GM23338 (cell line): ENCODE results near the gene LRIT1. TPM values are rescaled to one million over a fixed set of nuclear protein-coding genes. Genes with fewer than 3 reads are reported as not detected.

Experiments
- ATAC-seq: fragments of 200-7000 bp; cut with Tn5 transposase; 3 replicates; pipeline ENCODE4 v1.9.1; 2020
- DNase-seq: peaks from one replicate; pipeline ENCODE4 v3.0.0-alpha.2; 2015; ENCODE audit warnings: low spot score
- H2AFZ ChIP-seq: fragments of 200-600 bp; sonication (generic); 2 replicates; pipeline ENCODE4 v1.8.0; 2016; ENCODE audit warnings: antibody characterized with exemption, mild to moderate bottlenecking, moderate library complexity
- H3F3A ChIP-seq: fragments of 200-600 bp; sonication (generic); replicated peaks from 2 replicates; pipeline ENCODE4 v1.8.0; 2017; ENCODE audit warnings: antibody characterized with exemption, mixed run types, low read depth
- H3K27ac ChIP-seq: fragments of 200-600 bp; sonication (generic); 2 replicates; pipeline ENCODE4 v1.6.1; 2016; ENCODE audit warnings: low read depth
- H3K27me3 ChIP-seq: fragments of 200-600 bp; sonication (generic); 2 replicates; pipeline ENCODE4 v1.8.0; 2016; ENCODE audit warnings: mild to moderate bottlenecking, mixed run types, moderate library complexity; ENCODE audit not compliant: insufficient read depth
- H3K36me3 ChIP-seq: fragments of 200-600 bp; sonication (generic); 2 replicates; pipeline ENCODE4 v1.8.0; 2016; ENCODE audit warnings: mild to moderate bottlenecking; ENCODE audit not compliant: insufficient read depth
- H3K4me1 ChIP-seq: fragments of 200-600 bp; sonication (generic); 2 replicates; pipeline ENCODE4 v1.8.0; 2016; ENCODE audit warnings: mild to moderate bottlenecking, moderate library complexity; ENCODE audit not compliant: insufficient read depth
- H3K4me2 ChIP-seq: fragments of 200-600 bp; sonication (generic); 2 replicates; pipeline ENCODE4 v1.7.1; 2017; ENCODE audit warnings: mixed run types
- H3K4me3 ChIP-seq: fragments of 200-600 bp; sonication (generic); 2 replicates; pipeline ENCODE4 v1.6.1; 2016; ENCODE audit warnings: mixed run types
- H3K79me2 ChIP-seq: fragments of 200-600 bp; sonication (generic); replicated peaks from 2 replicates; pipeline ENCODE4 v1.8.0; 2017; ENCODE audit warnings: mild to moderate bottlenecking; ENCODE audit not compliant: insufficient read depth
- H3K9me2 ChIP-seq: fragments of 200-600 bp; sonication (generic); 2 replicates; pipeline ENCODE4 v1.8.0; 2017; ENCODE audit not compliant: insufficient read depth
- H4K20me1 ChIP-seq: fragments of 200-600 bp; sonication (generic); replicated peaks from 2 replicates; pipeline ENCODE4 v1.8.0; 2017; ENCODE audit warnings: mild to moderate bottlenecking; ENCODE audit not compliant: insufficient read depth
- H3K27ac Mint-ChIP-seq: 2 replicates; pipeline ENCODE4 v1.8.0; 2020; ENCODE audit warnings: inconsistent platforms, mild to moderate bottlenecking, moderate library complexity, mixed read lengths
- H3K27me3 Mint-ChIP-seq: 3 replicates; pipeline ENCODE4 v1.8.0; 2022; ENCODE audit warnings: low read depth, mild to moderate bottlenecking, moderate library complexity, mixed read lengths, inconsistent platforms; ENCODE audit not compliant: insufficient read depth, poor library complexity
- H3K36me3 Mint-ChIP-seq: 3 replicates; pipeline ENCODE4 v1.8.0; 2021; ENCODE audit warnings: low read depth, mild to moderate bottlenecking, inconsistent platforms, moderate library complexity, mixed read lengths
- H3K4me1 Mint-ChIP-seq: 3 replicates; pipeline ENCODE4 v1.8.0; 2020; ENCODE audit warnings: mild to moderate bottlenecking, inconsistent platforms, mixed read lengths
- H3K4me3 Mint-ChIP-seq: 3 replicates; pipeline ENCODE4 v1.8.0; 2021; ENCODE audit warnings: moderate library complexity, mild to moderate bottlenecking, inconsistent platforms, mixed read lengths
- H3K9me3 Mint-ChIP-seq: 3 replicates; pipeline ENCODE4 v1.8.0; 2020; ENCODE audit warnings: moderate library complexity, mild to moderate bottlenecking, inconsistent platforms, mixed read lengths
- CREB1 ChIP-seq: fragments of 250-450 bp; sonication (Bioruptor Pico); IDR thresholded peaks from 2 replicates; pipeline ENCODE4 v1.5.0; 2020; ENCODE audit warnings: low read depth, mild to moderate bottlenecking, moderate library complexity
- CTCF ChIP-seq, 2 experiments: fragments of 200-600 bp in 1 of 2; sonication (generic) in 1 of 2; conservative IDR thresholded peaks; 2 replicates each; pipeline versions ENCODE4 v1.5.1 to v1.6.1; 2016 to 2017; ENCODE audit warnings: antibody characterized with exemption in 2 of 2, low read depth in 2 of 2, mild to moderate bottlenecking in 2 of 2, moderate library complexity in 1 of 2
- ETS1 ChIP-seq: IDR thresholded peaks from 2 replicates; pipeline ENCODE4 v1.6.1; 2016; ENCODE audit warnings: antibody characterized with exemption
- EZH2 ChIP-seq: fragments of 200-600 bp; sonication (generic); IDR thresholded peaks from one replicate; pipeline ENCODE4 v1.8.0; 2017; ENCODE audit warnings: antibody characterized with exemption, mild to moderate bottlenecking, low read depth; ENCODE audit not compliant: unreplicated experiment
- EZH2phosphoT487 ChIP-seq: fragments of 200-600 bp; sonication (generic); IDR thresholded peaks from one replicate; pipeline ENCODE4 v1.8.1; 2018; ENCODE audit warnings: antibody characterized with exemption; ENCODE audit not compliant: unreplicated experiment
- JUNB ChIP-seq: IDR thresholded peaks from one replicate; pipeline ENCODE4 v1.6.1; 2016; ENCODE audit warnings: antibody characterized with exemption; ENCODE audit not compliant: unreplicated experiment
- NANOG ChIP-seq: IDR thresholded peaks from 2 replicates; pipeline ENCODE4 v1.6.1; 2016; ENCODE audit warnings: antibody characterized with exemption, borderline replicate concordance
- POLR2AphosphoS5 ChIP-seq: IDR thresholded peaks from 2 replicates; pipeline ENCODE4 v1.6.1; 2016; ENCODE audit warnings: antibody characterized with exemption, low read depth
- REST ChIP-seq: IDR thresholded peaks from one replicate; pipeline ENCODE4 v1.6.1; 2018; ENCODE audit warnings: antibody characterized with exemption; ENCODE audit not compliant: unreplicated experiment
- STAT1 ChIP-seq: IDR thresholded peaks from one replicate; pipeline ENCODE4 v1.6.1; 2016; ENCODE audit warnings: antibody characterized with exemption; ENCODE audit not compliant: unreplicated experiment
- ZNF114 ChIP-seq: fragments of 250-450 bp; sonication (Bioruptor Pico); IDR thresholded peaks from 2 replicates; pipeline ENCODE4 v1.5.0; 2020; ENCODE audit warnings: mild to moderate bottlenecking, moderate library complexity
- ZNF331 ChIP-seq: fragments of 250-450 bp; sonication (Bioruptor Pico); IDR thresholded peaks from 2 replicates; pipeline ENCODE4 v1.5.0; 2020; ENCODE audit warnings: low read depth, mild to moderate bottlenecking, moderate library complexity
- ZNF462 ChIP-seq: fragments of 250-450 bp; sonication (Bioruptor Pico); IDR thresholded peaks from 2 replicates; pipeline ENCODE4 v1.5.0; 2020; ENCODE audit warnings: mild to moderate bottlenecking, moderate library complexity
- polyA plus RNA-seq: library from polyadenylated mRNA; unstranded; fragments of >200 nt; fragmentation: Nextera tagmentation; extraction: Ambion mirVana; gene quantifications from 2 replicates; pipeline ENCODE4 v1.2.1, GENCODE V29; 2016
- total RNA-seq: library from RNA; depleted of rRNA; stranded (reverse); fragments of >200 nt; shearing (Covaris generic); gene quantifications from 2 replicates; pipeline ENCODE4 v1.2.3, GENCODE V29; 2014

Gene LRIT1
- total and polyA plus RNA-seq, 2 experiments from 2014 or later, result 0.07 TPM; not detected in 1

GRCh38 chr10:84216834-84217233, 24.5 kb downstream of the LRIT1 start:
- no peaks in the 10 kb centered on the region for H3K9me2 ChIP-seq
- H3K4me1 Mint-ChIP-seq, result peaks cover 7% of the 10 kb centered on the region; the same call in 2 of the 3 replicates
- no peak overlapping the region for H3K4me3 Mint-ChIP-seq
- no peak overlapping the region for H3K4me2 ChIP-seq
- no peaks in the 10 kb centered on the region; the same call in 1 of the 3 replicates for H3K9me3 Mint-ChIP-seq
- no peak overlapping the region for H3K27ac ChIP-seq
- H3K27me3 ChIP-seq, result no peaks in the 10 kb centered on the region
- TF ChIP-seq REST (no peak), EZH2 (no peak), EZH2phosphoT487 (no peak), CTCF (conservative IDR thresholded peaks at IDR 0.05; ENCODE audit: low read depth in 2 of 2) (no peak), NANOG (no peak), POLR2AphosphoS5 (no peak), ZNF462 (CRISPR knock-in tag) (no peak), JUNB (no peak), STAT1 (no peak), CREB1 (CRISPR knock-in tag) (no peak), ETS1 (no peak), ZNF331 (no peak), ZNF114 (no peak)
- H4K20me1 ChIP-seq, result no peaks in the 10 kb centered on the region
- no peaks in the 10 kb centered on the region for H3K36me3 Mint-ChIP-seq
- H2AFZ ChIP-seq, result no peak overlapping the region
- no peaks in the 10 kb centered on the region for H3F3A ChIP-seq
- H3K27ac Mint-ChIP-seq, result no peak overlapping the region
- no peaks in the 10 kb centered on the region for H3K27me3 Mint-ChIP-seq
- ATAC-seq (no peak), DNase-seq (no peak)
- no peaks in the 10 kb centered on the region for H3K4me1 ChIP-seq
- no peak overlapping the region for H3K4me3 ChIP-seq
- no peaks in the 10 kb centered on the region for H3K79me2 ChIP-seq
- no peaks in the 10 kb centered on the region for H3K36me3 ChIP-seq
